C4-2B (cell line): ENCODE measurements around the gene PMAIP1.

Source experiments
- CTCF ChIP-seq: fragments of 450-650 bp; conservative IDR thresholded peaks from 2 replicates; pipeline ENCODE4 v1.5.1; 2017; ENCODE audit warnings: mild to moderate bottlenecking
- ZFX ChIP-seq: fragments of 450-650 bp; IDR thresholded peaks from 2 replicates; pipeline ENCODE4 v1.6.1; 2017

GRCh38 chr18:59916746-59917145, 16.9 kb downstream of the PMAIP1 start:
- no peak for TF ChIP-seq CTCF
- no peak for TF ChIP-seq ZFX
